NT2/D1 (cell line): ENCODE results near the gene CYP11A1.

Source experiments
- SUZ12 ChIP-seq: IDR thresholded peaks from 2 replicates; pipeline ENCODE4 v1.6.1; 2011; ENCODE audit not compliant: insufficient read length, insufficient read depth; ENCODE audit errors: extremely low read depth
- YY1 ChIP-seq: IDR thresholded peaks from 2 replicates; pipeline ENCODE4 v1.6.1; 2011; ENCODE audit not compliant: insufficient read length, insufficient read depth
- ZNF274 ChIP-seq: IDR thresholded peaks from 2 replicates; pipeline ENCODE4 v1.6.1; 2011; ENCODE audit warnings: mild to moderate bottlenecking, low read depth, low read length

GRCh38 chr15:74385733-74386132 lies 18.3 kb upstream of the CYP11A1 start:
- TF ChIP-seq ZNF274 (no peak), YY1 (no peak), SUZ12 (no peak)
